Measurements from ENCODE around the gene CCNB2. TPM values are rescaled to one million over a fixed set of nuclear protein-coding genes. Genes with fewer than 3 reads are reported as not detected.

The CCNB2 gene
- total and polyA plus RNA-seq, 2 of the 8 experiments (the other 6 are each of a cell fraction or from before 2014, with no cell fraction given) = 70.7 to 92.1 TPM

GRCh38 chr15:59155431-59155830 lies 50.5 kb downstream of the CCNB2 start:
- no peak overlapping the region for H3K9ac ChIP-seq (replicated peaks in 1 of 4; ENCODE audit: extremely low read depth in 1 of 4, low read depth in 3 of 4, low read length in 3 of 4)
- peaks cover 8 to 57% (median 23%) of the 10 kb centered on the region in 4 experiments for H3K36me3 ChIP-seq (ENCODE audit: control insufficient read depth in 2 of 4, insufficient read depth in 4 of 4, low read length in 3 of 4)
- H3K9me3 ChIP-seq (ENCODE audit: insufficient read depth in 2 of 2, low read depth in 1 of 2, low read length in 1 of 2) = no peaks in the 10 kb centered on the region
- no peak overlapping the region for H2BK12ac ChIP-seq (ENCODE audit: low read depth, low read length)
- no peaks in the 10 kb centered on the region; the same call in 1 of the 2 replicates for H3K23me2 ChIP-seq (ENCODE audit: low read depth, low read length)
- TF ChIP-seq ASH2L (IDR thresholded peaks at IDR 0.05; ENCODE audit: low read length) (no peak), SUZ12 (IDR thresholded peaks at IDR 0.05; ENCODE audit: low read length) (no peak), RBBP5 (IDR thresholded peaks at IDR 0.05; ENCODE audit: borderline replicate concordance, low read depth, low read length) (no peak), RNF2 (IDR thresholded peaks at IDR 0.05; ENCODE audit: borderline replicate concordance, low read depth, low read length, missing control alignments, poor library complexity, severe bottlenecking) (no peak), MAFK (IDR thresholded peaks at IDR 0.05; ENCODE audit: low read depth, low read length) (no peak), JUND (IDR thresholded peaks at IDR 0.05; ENCODE audit: low read length) (no peak)
- no peak overlapping the region for H3K14ac ChIP-seq (ENCODE audit: insufficient read length)
- no peaks in the 10 kb centered on the region for H4K20me1 ChIP-seq (replicated peaks in 1 of 2; ENCODE audit: control insufficient read depth in 1 of 2, insufficient read depth in 2 of 2, low read length in 2 of 2)
- H3K4me2 ChIP-seq (ENCODE audit: insufficient read depth in 1 of 2, low read depth in 2 of 2, low read length in 2 of 2) = no peak overlapping the region
- H3K4me1 ChIP-seq (replicated peaks in 1 of 4; ENCODE audit: control insufficient read depth in 3 of 4, insufficient read depth in 4 of 4, low read length in 3 of 4) = no peaks in the 10 kb centered on the region
- H3K4ac ChIP-seq (replicated peaks; ENCODE audit: insufficient read length, low read depth, low read length) = no peak overlapping the region
- H2BK15ac ChIP-seq (ENCODE audit: low read length) = no peak overlapping the region
- no peaks in the 10 kb centered on the region for H3K27me3 ChIP-seq (replicated peaks in 1 of 4; ENCODE audit: control insufficient read depth in 3 of 4, extremely low read depth in 1 of 4, insufficient read depth in 3 of 4, low read length in 3 of 4)
- POLR2A ChIA-PET (ENCODE audit: partially characterized antibody) = no interaction called here
- H3K79me2 ChIP-seq (ENCODE audit: control insufficient read depth in 1 of 2, insufficient read depth in 2 of 2, low read length in 2 of 2) = no peaks in the 10 kb centered on the region
- H4K5ac ChIP-seq (ENCODE audit: insufficient read length, low read depth, low read length) = no peak overlapping the region
- FAIRE-seq = no peak
- no peak overlapping the region for H2AFZ ChIP-seq (ENCODE audit: low read length)
- H3K18ac ChIP-seq (ENCODE audit: extremely low read depth, low read length) = no peak overlapping the region
- H3K23ac ChIP-seq (ENCODE audit: insufficient read length) = no peak overlapping the region
- no peak overlapping the region for H3K56ac ChIP-seq (replicated peaks; ENCODE audit: insufficient read length, low read depth, low read length)
- H4K91ac ChIP-seq (replicated peaks; ENCODE audit: insufficient read length, low read length) = no peak overlapping the region
- CTCF ChIA-PET (ENCODE audit: partially characterized antibody) = interaction anchor here (0.8 to 3.4 kb wide), 3 partner anchors 19 to 345 kb away, joined by 3 to 20 read pairs (median 4); no protein-coding TSS in a partner anchor
- H3K27ac ChIP-seq (ENCODE audit: low read depth, low read length) = no peak overlapping the region
- DNase-seq (ENCODE audit: low read depth in 1 of 2, low spot score in 2 of 2) = no peak
- no peak overlapping the region for H4K8ac ChIP-seq (ENCODE audit: extremely low read depth, insufficient read depth, low read length)
- H2BK20ac ChIP-seq (ENCODE audit: low read length) = no peak overlapping the region
- H2AK5ac ChIP-seq (ENCODE audit: low read depth, low read length) = no peak overlapping the region
- no peaks in the 10 kb centered on the region for H3K79me1 ChIP-seq (ENCODE audit: low read depth, low read length)
- no peak overlapping the region for H2BK5ac ChIP-seq (ENCODE audit: low read depth, low read length)
- no peak overlapping the region for H3K4me3 ChIP-seq (ENCODE audit: extremely low read depth in 1 of 4, insufficient read depth in 2 of 4, low read depth in 3 of 4, low read length in 4 of 4)
- no peak overlapping the region for H2BK120ac ChIP-seq (replicated peaks; ENCODE audit: low read depth, low read length)
- WGBS, 2 experiments (ENCODE audit: extremely low coverage in 1 of 2, insufficient coverage in 1 of 2, insufficient read length in 1 of 2, insufficient replicate concordance in 2 of 2, low coverage in 1 of 2, low lambda C conversion rate in 2 of 2, missing lambda C conversion rate in 1 of 2) = 88% methylated on average over 4 of the region's 4 CpGs; no CpG with 5 or more reads in 1 of the 2 experiments
